ENCODE data around the gene DCTN2.
"Not testable (repeated sequence)": the region's sequence is repeated elsewhere in the genome, so short reads cannot be mapped to it uniquely, and the experiment has no call there.

The DCTN2 gene

GRCh38 chr12:57563358-57563757 is 16.4 kb upstream of the DCTN2 start:
- no peak for DNase-seq (ENCODE audit: low read depth)
- TF ChIP-seq CTCF (conservative IDR thresholded peaks at IDR 0.05; ENCODE audit: low read length), result no peak
- no peak overlapping the region for H3K4me3 ChIP-seq (ENCODE audit: low read length)

- H3K4me3 ChIP-seq (ENCODE audit: low read length), result not testable (repeated sequence)
- peak; percentile 19 for DNase-seq (ENCODE audit: low read depth)
These were observed 14.1 kb upstream of the DCTN2 start for GRCh38 chr12:57561117-57561516.

- DNase-seq (ENCODE audit: low read depth), result no peak
- no peak for TF ChIP-seq CTCF (conservative IDR thresholded peaks at IDR 0.05; ENCODE audit: low read length)
These were observed 13.5 kb upstream of the DCTN2 start for GRCh38 chr12:57560516-57560915.

GRCh38 chr12:57558864-57559263 is 11.9 kb upstream of the DCTN2 start:
- no peak for DNase-seq (ENCODE audit: low read depth)
- no peak for TF ChIP-seq CTCF (conservative IDR thresholded peaks at IDR 0.05; ENCODE audit: low read length)
- no peak overlapping the region for H3K4me3 ChIP-seq (ENCODE audit: low read length)

More at GRCh38 chr12:57560516-57560915, 13.5 kb upstream of the DCTN2 start:
- no peak overlapping the region for H3K4me3 ChIP-seq (ENCODE audit: low read length)

GRCh38 chr12:57554897-57555296 is 7.9 kb upstream of the DCTN2 start:
- DNase-seq (ENCODE audit: low read depth), result no peak
- H3K4me3 ChIP-seq (ENCODE audit: low read length), result no peak overlapping the region
- TF ChIP-seq CTCF (conservative IDR thresholded peaks at IDR 0.05; ENCODE audit: low read length), result no peak

- TF ChIP-seq CTCF (conservative IDR thresholded peaks at IDR 0.05; ENCODE audit: low read length), result no peak
- DNase-seq (ENCODE audit: low read depth), result no peak
- no peak overlapping the region for H3K4me3 ChIP-seq (ENCODE audit: low read length)
These were observed 7.5 kb upstream of the DCTN2 start for GRCh38 chr12:57554453-57554852.

- no peak for TF ChIP-seq CTCF (conservative IDR thresholded peaks at IDR 0.05; ENCODE audit: low read length)
- H3K4me3 ChIP-seq (ENCODE audit: low read length), result no peak overlapping the region
- DNase-seq (ENCODE audit: low read depth), result no peak
These were observed 6.6 kb upstream of the DCTN2 start for GRCh38 chr12:57553343-57554202.

All from AG10803 (cell line).